OCI-LY1 (cell line): ENCODE measurements around the gene ZNF562.

Experiments used
- H2AFZ ChIP-seq: fragments of 200-600 bp; sonication (generic), shearing (Covaris generic); 2 replicates; pipeline ENCODE4 v1.6.0; 2014; ENCODE audit warnings: antibody characterized with exemption, mild to moderate bottlenecking, low read length
- H3F3A ChIP-seq: fragments of 200-600 bp; sonication (generic), shearing (Covaris generic); 2 replicates; pipeline ENCODE4 v1.6.0; 2014; ENCODE audit warnings: mild to moderate bottlenecking, antibody characterized with exemption, low read length, moderate library complexity; ENCODE audit not compliant: insufficient read depth
- H3K27ac ChIP-seq: fragments of 200-600 bp; sonication (generic); 2 replicates; pipeline ENCODE4 v1.5.1; 2014; ENCODE audit warnings: low read length, mixed run types, mild to moderate bottlenecking, low read depth; ENCODE audit not compliant: poor library complexity, severe bottlenecking
- H3K27me3 ChIP-seq: fragments of 200-600 bp; sonication (generic); 2 replicates; pipeline ENCODE4 v1.6.0; 2014; ENCODE audit warnings: antibody characterized with exemption, mild to moderate bottlenecking, low read length, moderate library complexity; ENCODE audit not compliant: insufficient read depth
- H3K36me3 ChIP-seq: fragments of 200-600 bp; sonication (generic); 2 replicates; pipeline ENCODE4 v1.6.1; 2014; ENCODE audit warnings: mild to moderate bottlenecking, antibody characterized with exemption, low read length, moderate library complexity, mixed read lengths; ENCODE audit not compliant: insufficient read depth
- H3K4me1 ChIP-seq: fragments of 200-600 bp; sonication (generic); 2 replicates; pipeline ENCODE4 v1.5.1; 2014; ENCODE audit warnings: mild to moderate bottlenecking, low read length, moderate library complexity; ENCODE audit not compliant: insufficient read depth, severe bottlenecking
- H3K4me2 ChIP-seq: fragments of 200-600 bp; sonication (generic), shearing (Covaris generic); 2 replicates; pipeline ENCODE4 v1.6.1; 2014; ENCODE audit warnings: low read length
- H3K4me3 ChIP-seq: fragments of 200-600 bp; sonication (generic); 2 replicates; pipeline ENCODE4 v1.5.1; 2014; ENCODE audit warnings: low read length, low read depth, mild to moderate bottlenecking, mixed read lengths; ENCODE audit not compliant: poor library complexity, severe bottlenecking
- H3K79me2 ChIP-seq: fragments of 200-600 bp; shearing (Covaris generic); 2 replicates; pipeline ENCODE4 v1.6.1; 2016; ENCODE audit warnings: mixed run types, low read length, mixed read lengths; ENCODE audit not compliant: insufficient read depth
- H3K9ac ChIP-seq: fragments of 200-600 bp; sonication (generic), shearing (Covaris generic); 2 replicates; pipeline ENCODE4 v1.6.1; 2014; ENCODE audit warnings: mild to moderate bottlenecking, low read length, mixed read lengths
- H3K9me2 ChIP-seq: fragments of 200-600 bp; sonication (generic), shearing (Covaris generic); 2 replicates; pipeline ENCODE4 v1.6.1; 2014; ENCODE audit warnings: low read depth, mild to moderate bottlenecking, low read length, mixed read lengths
- H3K9me3 ChIP-seq: fragments of 200-600 bp; shearing (Covaris generic); 2 replicates; pipeline ENCODE4 v1.6.1; 2014; ENCODE audit warnings: low read length, mixed read lengths
- H4K20me1 ChIP-seq: fragments of 200-600 bp; sonication (generic), shearing (Covaris generic); 2 replicates; pipeline ENCODE4 v1.6.0; 2016; ENCODE audit warnings: mild to moderate bottlenecking, low read length; ENCODE audit not compliant: insufficient read depth
- CTCF ChIP-seq: fragments of 200-600 bp; sonication (generic), shearing (Covaris generic); IDR thresholded peaks from 2 replicates; pipeline ENCODE4 v1.5.1; 2017; ENCODE audit warnings: mild to moderate bottlenecking, antibody characterized with exemption, low read length, moderate library complexity, mixed read lengths
- EZH2 ChIP-seq: fragments of 200-600 bp; sonication (generic), shearing (Covaris generic); IDR thresholded peaks from 2 replicates; pipeline ENCODE4 v1.8.0; 2017; ENCODE audit warnings: borderline replicate concordance, mixed run types, mild to moderate bottlenecking, antibody characterized with exemption, low read length, moderate library complexity, mixed read lengths

Gene ZNF562

DNA sequence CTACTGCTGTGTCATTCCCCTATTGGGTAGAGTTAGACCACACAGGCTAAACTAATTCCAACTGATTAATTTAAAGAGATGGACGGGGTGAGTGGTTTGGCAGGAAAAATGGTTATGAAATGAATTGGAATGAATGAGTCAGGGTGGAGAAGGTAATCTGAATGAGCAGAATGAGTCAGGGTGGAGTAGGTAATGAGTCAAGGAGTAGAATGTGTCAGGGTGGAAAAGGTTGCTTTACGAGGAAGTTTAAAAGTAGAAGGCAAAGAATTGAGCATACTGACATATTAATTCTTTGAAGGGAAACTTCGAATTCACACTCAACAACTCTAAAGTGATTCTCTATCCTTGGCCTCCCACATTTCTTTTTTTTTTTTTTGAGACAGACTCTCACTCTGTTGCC is 77.9 kb downstream of the ZNF562 start:
- H3K4me2 ChIP-seq: no peak overlapping the region

More for the DNA sequence above, 77.9 kb downstream of the ZNF562 start:
- Histone ChIP-seq H3K79me2 (no peaks in the 10 kb centered on the region), H3K4me3 (no peak overlapping the region), H3K9ac (no peak overlapping the region), H4K20me1 (no peaks in the 10 kb centered on the region), H3K36me3 (no peaks in the 10 kb centered on the region), H2AFZ (no peak overlapping the region), H3K27me3 (no peaks in the 10 kb centered on the region), H3K4me1 (no peaks in the 10 kb centered on the region), H3K9me3 (peaks cover 5% of the 10 kb centered on the region; the same call in 1 of the 2 replicates), H3F3A (no peaks in the 10 kb centered on the region), H3K9me2 (no peaks in the 10 kb centered on the region), H3K27ac (no peak overlapping the region)
- TF ChIP-seq CTCF (no peak), EZH2 (no peak)
